Hepatocyte (in vitro differentiated cells): ENCODE results near the gene LILRA2.

Experiments used
- CTCF ChIP-seq: fragments of 200-600 bp; sonication (generic); IDR thresholded peaks from 2 replicates; pipeline ENCODE4 v1.5.1; 2016; ENCODE audit warnings: antibody characterized with exemption, mild to moderate bottlenecking; ENCODE audit not compliant: poor library complexity
- EZH2 ChIP-seq: fragments of 200-600 bp; sonication (generic); IDR thresholded peaks from 2 replicates; pipeline ENCODE4 v1.6.1; 2016; ENCODE audit warnings: antibody characterized with exemption, mild to moderate bottlenecking, borderline replicate concordance

GRCh38 chr19:54558339-54558738 is 15.3 kb upstream of the LILRA2 start:
- TF ChIP-seq CTCF (no peak), EZH2 (no peak)
